Activated naive CD4-positive, alpha-beta T cell treated with Interleukin-2 at 50 U/mL for 16 hours (primary cell): ENCODE data around the gene TAF1D.
"Not testable (repeated sequence)": the region's sequence is repeated elsewhere in the genome, so short reads cannot be mapped to it uniquely, and the experiment has no call there.

ENCODE experiments used
- DNase-seq: peaks from one replicate; pipeline ENCODE4 v3.0.0-alpha.2; 2020

The TAF1D gene, protein sequence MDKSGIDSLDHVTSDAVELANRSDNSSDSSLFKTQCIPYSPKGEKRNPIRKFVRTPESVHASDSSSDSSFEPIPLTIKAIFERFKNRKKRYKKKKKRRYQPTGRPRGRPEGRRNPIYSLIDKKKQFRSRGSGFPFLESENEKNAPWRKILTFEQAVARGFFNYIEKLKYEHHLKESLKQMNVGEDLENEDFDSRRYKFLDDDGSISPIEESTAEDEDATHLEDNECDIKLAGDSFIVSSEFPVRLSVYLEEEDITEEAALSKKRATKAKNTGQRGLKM

DNA sequence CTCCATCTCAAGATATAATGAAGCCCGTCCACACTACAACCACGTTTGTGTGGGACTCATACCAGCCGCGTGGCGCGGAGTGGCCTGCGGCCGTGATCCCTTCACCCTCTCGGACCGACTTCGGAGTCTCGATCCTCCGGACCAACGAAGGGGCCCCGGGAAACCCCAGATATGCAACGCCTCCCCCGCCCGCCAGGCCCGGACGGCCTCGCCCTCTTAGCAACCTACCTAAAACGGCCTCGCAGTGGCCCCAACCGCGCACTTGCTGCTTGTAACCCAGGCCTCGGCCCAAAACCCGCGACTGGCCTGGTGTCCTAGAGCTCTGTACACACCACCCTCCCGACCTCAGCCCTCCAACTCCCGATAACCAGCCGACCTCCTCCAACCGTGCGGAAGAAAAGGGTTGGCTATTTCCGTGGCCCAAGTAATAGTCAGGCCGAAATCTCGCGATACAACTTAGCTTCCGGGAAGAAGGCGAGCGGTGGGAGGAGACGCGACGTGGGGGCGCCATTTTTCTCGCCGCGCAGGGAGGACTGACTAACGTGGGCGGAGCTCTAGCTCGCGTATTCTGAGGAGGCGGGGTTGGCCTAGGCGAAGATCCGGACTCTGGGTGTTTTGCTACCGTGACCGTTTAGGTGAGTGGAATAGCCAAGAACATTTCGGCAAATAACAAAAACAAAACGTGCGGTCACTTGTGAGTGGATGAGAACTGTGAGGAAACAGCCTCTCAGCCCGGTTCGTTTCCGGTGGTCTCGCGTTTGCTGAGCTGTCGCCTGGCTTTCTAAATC, at the start of gene TAF1D, which contains the start of gene C11orf54:
Gene TAF1D, minus strand, starts transcription at position 402 of the 788 bp plus-strand sequence. CDS start 2,191 bp downstream, outside the sequence.
Gene C11orf54, plus strand, starts transcription at position 579 of the 788 bp plus-strand sequence. CDS start 5,722 bp downstream, outside the sequence.
- DNase-seq: peak; percentile 95

DNA sequence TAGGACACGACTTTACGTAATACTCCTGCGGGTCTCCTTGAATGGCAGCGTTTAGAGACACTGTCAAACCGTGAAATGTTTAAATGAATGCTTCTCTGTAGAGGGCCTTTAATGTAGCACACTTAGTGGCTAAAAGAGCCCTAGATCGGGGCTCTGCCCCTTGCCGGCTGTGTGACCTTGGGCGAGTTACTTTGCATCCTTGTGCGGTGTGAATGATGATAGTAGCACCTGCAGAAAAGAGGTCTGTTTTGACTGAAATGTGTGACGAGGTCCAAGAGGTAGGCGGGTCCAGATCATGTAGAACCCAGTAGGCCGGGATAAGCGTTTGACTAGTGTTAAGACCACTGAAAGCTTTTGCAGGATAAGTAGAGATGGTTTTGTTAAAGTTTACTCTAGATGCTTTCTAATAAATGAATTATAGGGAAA, 43.7 kb upstream of the TAF1D start:
- no peak for DNase-seq

DNA sequence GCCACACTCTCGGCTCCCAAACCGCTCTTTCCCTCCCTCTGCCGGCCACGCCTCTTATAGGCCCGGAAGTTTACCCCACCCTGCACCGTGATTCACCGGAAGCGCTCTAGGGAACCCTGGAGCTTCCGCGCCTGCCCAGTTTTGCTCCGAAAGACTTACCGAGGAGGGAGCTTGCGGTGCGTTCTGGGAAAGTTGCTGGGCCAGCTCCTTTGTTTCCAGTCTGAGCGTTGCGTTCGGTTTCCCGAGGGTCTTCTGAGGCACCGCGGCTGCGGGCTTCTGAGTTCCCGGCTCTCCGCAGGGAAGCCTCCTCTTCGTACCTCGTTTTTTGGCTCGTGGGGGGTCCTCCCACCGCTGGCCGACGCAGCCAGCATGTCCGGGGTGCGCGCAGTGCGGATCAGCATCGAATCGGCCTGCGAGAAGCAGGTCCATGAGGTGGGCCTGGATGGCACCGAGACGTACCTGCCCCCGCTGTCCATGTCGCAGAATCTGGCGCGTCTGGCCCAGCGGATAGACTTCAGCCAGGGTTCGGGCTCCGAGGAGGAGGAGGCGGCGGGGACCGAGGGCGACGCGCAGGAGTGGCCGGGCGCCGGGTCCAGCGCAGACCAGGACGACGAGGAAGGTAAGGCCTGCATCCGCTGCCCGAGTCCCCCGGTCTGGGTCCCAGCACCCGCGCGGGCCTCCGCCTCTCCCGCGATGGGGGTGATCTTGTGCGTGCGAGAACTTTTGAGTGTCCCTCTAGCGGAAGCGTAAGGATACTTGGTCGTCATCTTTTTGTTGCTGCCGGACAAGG, 43.0 kb upstream of the TAF1D start, which contains the start of gene MED17:
Gene MED17, plus strand, starts transcription at position 138 of the 790 bp plus-strand sequence. Its CDS starts 232 bp downstream, at position 370.
- peak; percentile 92 for DNase-seq

DNA sequence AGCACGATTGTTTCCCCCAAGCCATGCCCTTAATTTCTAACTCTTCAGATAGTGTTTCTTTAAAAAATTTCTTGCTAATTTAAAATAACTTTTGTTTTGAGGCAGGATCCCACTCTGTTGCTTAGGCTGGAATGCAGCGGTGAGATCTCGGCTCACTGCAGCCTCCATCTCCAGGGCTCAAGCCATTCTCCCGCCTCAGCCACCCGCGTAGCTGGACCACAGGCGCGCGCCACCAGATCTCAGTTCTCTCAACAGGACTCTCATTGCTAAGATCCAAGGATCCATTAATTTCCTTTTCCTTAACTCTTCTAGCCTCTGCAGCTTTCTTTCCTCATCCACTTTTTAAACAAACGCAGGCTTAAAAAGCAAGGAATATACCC, 42.5 kb upstream of the TAF1D start:
- DNase-seq: no peak

DNA sequence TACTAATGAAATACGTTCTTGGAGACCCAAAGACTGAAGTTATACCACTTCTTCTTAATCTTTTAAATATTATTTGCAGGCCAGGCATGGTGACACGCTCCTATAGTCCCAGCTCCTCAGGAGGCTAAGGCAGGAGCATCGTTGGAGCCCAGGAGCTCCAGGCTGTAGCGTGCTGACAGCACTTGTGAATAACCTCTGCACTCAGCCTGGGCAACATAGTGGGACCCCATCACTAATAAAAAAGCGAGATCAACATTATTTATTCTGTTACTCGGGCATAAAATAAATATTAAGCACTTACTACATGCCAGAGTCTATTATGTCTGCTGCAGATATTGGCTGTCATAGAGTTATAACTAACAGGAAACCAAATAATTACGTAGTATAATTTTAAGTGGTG, 42.1 kb upstream of the TAF1D start:
- DNase-seq: no peak

DNA sequence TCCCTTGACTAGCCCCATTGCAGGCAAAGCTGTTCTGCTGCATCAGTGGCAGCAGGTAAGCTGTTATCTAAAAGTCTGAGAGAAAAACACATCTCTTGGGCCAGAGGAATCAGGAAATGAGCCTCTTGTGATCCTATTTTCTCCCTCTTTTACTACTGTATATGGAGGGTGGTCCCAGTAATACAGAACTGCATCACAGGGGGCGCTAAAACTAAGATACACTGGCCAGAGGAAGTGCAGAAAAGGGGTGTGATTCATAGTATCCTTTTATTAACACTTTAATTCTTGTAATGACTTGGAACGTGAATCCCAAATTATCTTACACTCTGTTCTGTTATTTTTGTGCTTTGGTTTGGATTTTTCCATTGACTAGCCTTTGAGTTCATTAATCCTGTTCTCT, 34.0 kb upstream of the TAF1D start:
- DNase-seq: no peak

DNA sequence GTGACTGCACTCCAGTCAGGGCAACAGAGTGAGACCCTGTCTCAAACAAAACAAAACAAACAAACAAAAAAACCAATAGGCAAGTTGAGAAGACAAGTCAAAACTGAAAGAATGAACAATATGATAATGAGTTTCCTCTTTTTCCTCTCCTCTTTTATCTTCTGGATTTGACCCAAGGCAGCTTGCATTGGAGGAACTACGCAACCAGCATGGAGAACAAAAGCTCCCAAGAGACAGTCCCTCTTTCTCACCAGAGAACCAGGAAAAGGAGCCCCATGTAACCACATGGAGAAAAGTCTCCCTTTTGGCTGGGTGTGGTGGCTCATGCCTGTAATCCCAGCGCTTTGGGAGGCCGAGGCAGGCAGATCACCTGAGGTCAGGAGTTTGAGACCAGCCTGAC, 33.3 kb upstream of the TAF1D start:
- DNase-seq: not testable (repeated sequence)

DNA sequence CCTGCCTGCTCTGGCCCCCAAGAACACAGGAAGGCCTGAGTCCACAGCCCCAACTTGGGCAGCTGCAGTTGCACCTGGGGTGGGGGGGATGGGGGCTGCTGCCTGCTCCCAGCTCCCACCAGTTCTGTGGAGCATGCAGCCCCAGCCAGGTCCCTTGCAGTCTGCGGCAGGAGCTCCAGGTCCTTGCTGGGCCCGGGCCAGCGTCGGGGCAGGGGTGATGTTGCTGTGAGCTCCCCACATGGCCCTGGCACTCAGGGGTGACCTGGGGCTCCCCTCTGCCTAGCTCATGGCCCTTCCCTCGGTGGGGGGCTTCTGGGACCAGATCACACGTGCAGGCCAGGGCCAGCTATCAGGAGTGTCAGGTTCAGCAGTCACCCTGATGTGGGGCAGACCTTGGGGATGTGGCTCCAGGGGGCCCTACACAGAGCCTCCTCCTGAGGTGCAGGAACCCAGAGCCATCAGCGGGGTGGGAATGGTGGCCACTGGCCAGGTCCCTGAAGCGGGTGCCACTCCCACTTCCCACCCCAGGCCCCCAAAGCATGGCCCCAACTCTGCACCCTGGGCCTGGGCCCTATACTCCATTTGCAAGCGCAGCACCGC, 32.4 kb upstream of the TAF1D start:
- no peak for DNase-seq

DNA sequence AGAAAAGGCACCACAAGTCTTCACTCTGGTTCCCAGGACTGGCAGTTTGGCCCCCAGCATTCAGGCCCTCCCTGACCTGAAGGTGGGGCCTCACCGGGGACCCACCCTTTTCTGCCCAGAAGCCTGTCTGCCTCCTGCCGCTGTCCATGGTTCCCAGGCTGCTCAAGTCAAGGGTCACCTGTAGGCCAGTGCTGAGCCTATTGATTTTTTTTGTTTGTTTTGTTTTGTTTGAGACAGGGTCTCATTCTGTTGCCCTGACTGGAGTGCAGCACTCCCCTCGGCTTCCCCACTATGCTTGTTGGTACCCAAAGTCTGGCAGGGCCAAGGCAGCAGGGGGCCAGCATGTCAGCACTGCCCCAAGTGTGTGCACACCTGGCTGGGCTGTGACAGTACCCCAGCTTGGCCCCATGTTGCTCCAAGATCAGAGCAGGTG, 31.8 kb upstream of the TAF1D start:
- DNase-seq: no peak

DNA sequence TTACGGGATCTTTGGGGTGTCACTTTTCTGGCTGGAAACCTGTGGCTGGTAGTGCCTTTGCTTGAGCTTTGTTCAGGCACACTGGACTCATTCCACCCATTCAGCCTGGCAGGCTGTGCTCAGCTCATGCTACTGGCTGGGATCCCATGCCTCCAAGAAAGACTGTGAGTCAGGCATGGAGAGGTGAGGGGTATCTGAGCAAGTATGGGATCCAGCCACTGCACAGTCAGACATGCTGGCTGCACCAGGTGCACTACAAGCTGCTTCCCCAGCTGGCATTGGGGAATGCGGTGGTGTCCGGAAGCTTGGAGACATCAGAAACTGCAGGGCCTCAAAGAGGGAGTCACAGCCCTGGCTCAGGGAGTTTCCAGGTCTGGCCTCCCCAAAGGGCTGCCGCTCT, 30.8 kb upstream of the TAF1D start:
- DNase-seq: no peak

DNA sequence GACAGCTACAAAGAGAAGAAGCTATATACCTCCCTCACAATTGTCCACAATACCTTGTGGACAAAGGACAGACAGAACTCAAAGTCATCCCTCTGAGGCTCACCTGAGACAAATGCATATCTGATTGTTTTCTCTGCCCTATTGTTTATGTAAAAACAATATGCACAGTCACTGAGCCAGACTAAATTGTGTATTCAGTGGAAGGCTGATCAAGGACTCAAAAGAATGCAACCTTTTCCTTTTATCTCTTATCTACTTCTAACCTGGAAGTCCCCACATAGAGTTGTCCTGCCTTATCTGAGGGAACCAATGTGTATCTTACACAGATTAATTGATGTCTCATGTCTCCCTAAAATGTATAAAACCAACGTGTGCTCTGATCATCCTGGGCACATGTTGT, 28.9 kb upstream of the TAF1D start:
- DNase-seq: no peak

DNA sequence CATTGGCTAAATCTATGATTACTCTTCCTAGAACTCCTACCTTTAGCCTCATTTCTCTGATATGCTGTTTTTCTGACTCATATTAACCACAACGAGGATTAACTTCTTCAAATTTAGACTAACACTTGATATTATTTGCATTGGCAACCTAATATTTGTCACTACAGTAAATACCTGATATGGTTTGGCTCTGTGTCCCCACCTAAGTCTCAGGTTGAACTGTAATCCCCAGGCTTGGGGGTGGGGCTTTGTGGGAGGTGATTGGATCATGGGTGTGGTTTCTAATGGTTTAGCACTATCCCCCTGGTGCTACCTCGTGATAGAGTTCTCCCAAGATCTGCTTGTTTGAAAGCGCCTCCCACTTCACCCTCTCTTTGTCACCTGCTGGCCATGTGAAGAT, 25.7 kb upstream of the TAF1D start:
- DNase-seq: no peak

DNA sequence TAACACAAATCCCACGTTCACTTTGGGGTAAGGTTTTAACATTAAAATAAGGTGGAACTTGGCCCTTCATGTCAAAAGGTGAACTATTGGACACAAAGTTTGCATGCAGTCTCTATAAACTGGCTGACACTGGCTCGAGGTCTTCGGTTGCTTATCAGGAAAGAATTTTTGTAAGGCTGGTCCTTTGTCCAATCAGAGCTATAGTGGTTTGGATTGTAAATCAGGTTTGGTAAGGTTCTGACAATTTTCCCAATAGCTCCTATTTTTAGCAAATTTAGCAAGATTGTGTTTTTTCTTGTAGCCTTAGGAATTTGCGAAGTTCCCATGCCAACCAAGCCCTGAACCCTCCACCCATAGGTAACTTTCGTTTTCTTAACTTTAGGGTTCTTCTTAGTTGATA, 25.2 kb upstream of the TAF1D start:
- no peak for DNase-seq

DNA sequence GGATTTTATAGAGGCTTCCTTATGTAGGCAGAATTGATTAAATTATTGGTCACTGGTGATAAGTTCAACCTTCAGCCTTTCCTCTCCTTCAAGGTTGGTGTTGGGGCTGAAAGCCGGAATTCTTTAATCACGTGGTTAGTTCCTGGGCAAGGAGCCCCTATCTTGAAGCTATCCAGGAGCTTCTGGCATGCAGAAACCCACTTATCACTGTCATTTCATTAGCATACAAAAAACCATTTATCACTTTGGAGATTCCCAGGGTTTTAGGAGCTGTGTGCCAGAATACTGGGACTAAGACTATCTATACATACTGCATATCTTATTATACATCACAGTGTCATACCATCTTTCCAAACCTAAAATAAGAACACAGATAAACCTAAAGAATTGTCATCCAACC, 24.3 kb upstream of the TAF1D start:
- no peak for DNase-seq

DNA sequence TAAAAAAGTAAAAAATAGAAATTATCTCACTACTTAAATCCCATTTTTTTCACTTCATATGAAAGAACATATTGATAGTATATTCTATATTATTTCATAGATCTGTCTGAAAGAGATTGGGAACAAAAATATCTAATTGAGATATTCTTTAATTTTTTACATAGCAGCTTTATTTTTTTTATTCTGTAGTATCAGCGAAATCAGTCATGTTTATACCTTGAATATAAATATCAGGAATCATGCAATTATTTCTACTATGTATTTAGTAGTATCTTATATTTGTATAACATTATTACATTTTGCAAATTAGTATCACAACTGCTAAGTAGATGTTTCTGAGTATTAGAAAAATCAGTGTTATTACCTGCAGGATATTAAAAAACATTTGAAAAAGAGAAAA, 20.6 kb upstream of the TAF1D start:
- no peak for DNase-seq

DNA sequence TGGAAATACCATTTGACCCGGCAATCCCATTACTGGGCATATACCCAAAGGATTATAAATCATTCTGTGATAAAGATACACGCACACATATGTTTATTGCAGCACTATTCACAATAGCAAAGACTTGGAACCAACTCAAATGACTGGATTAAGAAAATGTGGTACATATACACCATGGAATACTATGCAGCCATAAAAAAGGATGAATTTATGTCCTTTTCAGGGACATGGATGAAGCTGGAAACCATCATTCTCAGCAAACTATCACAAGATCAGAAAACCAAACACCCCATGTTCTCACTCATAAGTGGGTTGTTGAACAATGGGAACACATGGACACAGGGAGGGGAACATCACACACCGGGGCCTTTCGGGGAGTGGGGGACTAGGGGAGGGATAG, 17.8 kb upstream of the TAF1D start:
- DNase-seq: not testable (repeated sequence)

DNA sequence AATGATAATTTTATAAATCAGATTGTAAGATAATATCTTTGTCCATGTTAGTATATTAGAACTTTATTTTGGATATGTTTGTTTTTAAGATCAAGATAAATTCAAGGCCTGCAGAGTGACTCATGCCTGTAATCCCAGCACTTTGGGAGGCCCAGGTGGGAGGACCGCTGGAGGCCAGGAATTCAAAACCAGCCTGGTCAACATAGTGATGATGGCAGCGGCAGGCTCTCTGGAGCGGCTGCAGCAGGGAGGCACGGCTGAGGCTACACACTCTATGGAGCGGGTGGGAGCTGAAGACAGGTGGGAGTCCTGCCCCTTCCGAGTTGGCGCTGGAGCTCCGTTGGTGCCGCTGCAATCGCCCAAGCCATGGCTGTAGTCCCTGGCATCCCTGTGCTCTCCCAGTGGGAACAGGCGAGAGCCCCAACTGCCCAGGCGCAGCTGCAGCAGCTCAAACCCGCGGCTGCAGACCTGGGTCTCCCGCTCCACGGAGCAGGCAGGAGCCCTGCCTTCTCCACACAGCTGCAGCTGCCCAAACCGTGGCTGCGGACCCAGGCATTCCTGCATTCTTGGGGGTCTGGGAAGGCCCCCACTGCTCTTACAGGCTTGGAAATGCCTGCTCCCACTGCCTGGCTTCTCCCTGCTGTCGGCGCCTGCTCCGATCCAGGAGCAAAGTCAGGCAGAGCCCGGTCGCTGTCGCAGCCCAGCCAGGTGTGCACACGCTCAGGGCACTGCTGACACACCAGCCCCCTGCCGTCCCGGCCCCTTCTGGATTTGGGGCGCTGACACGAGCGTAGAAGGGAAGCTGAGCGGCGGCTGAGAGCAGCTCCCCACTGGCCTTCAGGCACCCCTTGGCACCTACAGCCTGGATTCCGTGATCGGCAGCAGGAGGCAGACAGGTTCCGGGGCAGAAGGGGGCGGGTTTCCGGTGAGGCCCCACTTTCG, 16.9 kb upstream of the TAF1D start:
- no peak for DNase-seq

DNA sequence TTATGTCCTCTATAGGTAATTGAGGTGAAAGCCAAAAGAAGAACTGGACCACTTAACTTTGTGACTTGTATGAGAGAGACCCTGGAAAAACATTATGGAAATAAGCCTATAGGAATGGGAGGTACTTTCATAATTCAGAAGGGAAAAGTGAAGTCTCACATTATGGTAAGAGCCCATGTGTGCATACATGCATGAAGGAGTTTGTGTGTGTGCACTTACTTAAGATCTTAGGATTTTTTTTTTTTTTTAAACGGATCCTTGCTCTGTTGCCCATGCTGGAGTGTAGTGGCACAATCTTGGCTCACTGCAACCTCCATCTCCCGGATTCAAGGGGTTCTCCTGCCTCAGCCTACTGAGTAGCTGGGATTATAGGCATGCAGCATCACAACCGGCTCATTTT, 16.0 kb upstream of the TAF1D start:
- DNase-seq: no peak

DNA sequence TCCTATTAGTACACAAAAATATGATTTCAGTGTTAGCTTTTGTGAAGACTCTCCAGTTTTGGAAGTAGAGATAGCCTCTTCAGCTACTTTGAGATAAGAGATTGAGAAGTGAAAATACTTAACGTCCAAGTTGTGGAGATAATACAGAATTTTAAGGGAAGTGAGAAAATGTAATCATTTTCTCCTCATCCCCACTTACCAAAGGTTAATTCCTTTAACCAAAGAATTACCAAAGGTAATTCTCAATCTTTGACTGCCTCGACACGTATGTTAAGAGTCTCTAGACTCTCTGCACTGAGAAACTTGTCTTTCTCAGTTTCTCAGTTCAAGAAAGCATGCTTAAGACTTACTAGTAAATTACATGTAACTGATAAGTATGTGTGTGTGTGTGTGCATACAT, 15.5 kb upstream of the TAF1D start:
- no peak for DNase-seq

DNA sequence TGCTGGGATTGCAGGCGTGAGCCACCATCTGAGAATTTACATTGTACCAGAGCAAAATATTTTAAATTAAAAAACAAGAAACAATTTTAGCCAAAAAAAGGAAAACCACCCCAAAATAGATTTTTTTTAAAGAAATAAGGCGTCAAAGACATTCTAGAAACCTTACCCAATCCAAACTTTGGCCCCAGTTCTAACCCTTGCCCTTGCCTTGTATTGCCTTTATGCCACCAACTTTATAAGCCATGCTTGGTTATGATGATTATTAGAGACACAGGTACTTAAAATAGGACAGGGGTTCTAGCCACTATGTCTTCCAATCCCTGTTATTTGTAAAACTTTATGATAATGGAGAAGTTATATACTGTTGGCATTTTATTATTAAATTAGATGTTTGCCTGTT, 11.9 kb upstream of the TAF1D start:
- DNase-seq: no peak

DNA sequence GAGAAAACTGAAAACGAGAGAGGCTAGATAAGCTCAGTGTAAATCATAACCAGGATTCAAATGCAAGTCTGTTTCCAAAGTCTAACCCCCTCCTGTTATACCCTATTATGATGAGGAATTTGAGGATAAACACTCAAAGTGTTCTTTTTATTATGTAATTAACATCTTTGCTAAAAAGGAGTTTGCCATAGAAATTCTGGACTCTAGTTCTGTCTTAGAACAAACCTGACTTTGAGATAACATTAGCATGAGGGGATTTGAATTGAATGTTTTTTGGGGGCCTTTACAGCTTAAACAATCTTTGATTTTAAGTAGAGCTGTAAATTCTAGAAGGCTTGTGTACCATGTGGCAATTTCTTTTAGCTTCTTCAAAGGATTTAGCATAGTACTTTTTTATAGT, 9.7 kb upstream of the TAF1D start:
- DNase-seq: no peak

DNA sequence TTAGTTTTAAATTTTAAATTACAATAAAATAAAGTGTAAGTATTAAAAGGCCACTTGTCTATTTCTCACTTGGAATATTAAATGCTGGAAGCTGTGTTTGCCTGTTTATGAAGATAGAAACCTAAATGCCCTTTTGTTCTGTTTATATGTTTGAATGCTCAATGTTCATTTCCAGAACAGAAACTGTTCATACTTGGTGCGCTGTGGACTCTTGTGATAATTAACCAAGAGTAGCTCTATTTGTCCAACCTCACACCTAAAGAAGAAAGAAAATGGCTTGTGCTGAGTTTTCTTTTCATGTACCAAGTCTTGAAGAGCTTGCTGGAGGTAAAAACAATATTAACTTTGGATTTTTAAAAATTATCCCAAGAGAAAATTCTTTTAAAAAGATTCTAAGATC, 5.8 kb upstream of the TAF1D start:
- no peak for DNase-seq
